Thyroid gland (tissue), 4 donors: Measurements from ENCODE around the gene CCDC194. TPM values are rescaled to one million over a fixed set of nuclear protein-coding genes. Genes with fewer than 3 reads are reported as not detected.

Experiments
- DNase-seq, 2 donors: peaks; one replicate each; pipeline ENCODE4 v3.0.0-alpha.2; 2019
- H3K27ac ChIP-seq, 3 donors: fragments of 200-600 bp; sonication (generic); 1 replicate in 2 of 3; 2 replicates in 1 of 3; pipeline ENCODE4 v1.5.1; 2016 to 2019; ENCODE audit warnings: mild to moderate bottlenecking in 1 of 3, moderate library complexity in 1 of 3
- H3K27me3 ChIP-seq: fragments of 200-600 bp; sonication (generic); one replicate; pipeline ENCODE4 v1.5.1; 2019
- H3K36me3 ChIP-seq, 2 donors: fragments of 200-600 bp; sonication (generic); one replicate each; pipeline ENCODE4 v1.5.1; 2016 to 2019
- H3K4me1 ChIP-seq, 2 donors: fragments of 200-600 bp; sonication (generic); one replicate each; pipeline ENCODE4 v1.5.1; 2017 to 2019
- H3K4me3 ChIP-seq, 3 donors: fragments of 200-600 bp; sonication (generic); replicated peaks in 1 of 3; 1 replicate in 2 of 3; 2 replicates in 1 of 3; pipeline ENCODE4 v1.5.1; 2016; ENCODE audit warnings: mild to moderate bottlenecking in 1 of 3
- H3K9me3 ChIP-seq: fragments of 200-600 bp; sonication (generic); one replicate; pipeline ENCODE4 v1.5.1; 2017
- CTCF ChIP-seq, 6 experiments: fragments of 200-600 bp in 3 of 6; fragments of 450-650 bp in 3 of 6; sonication (generic) in 3 of 6; IDR thresholded peaks; one replicate each; pipeline ENCODE4 v1.5.1; 2016 to 2019; ENCODE audit warnings: antibody characterized with exemption in 6 of 6, mild to moderate bottlenecking in 2 of 6, inconsistent platforms in 1 of 6, moderate library complexity in 1 of 6
- POLR2A ChIP-seq, 2 donors: fragments of 450-650 bp; IDR thresholded peaks; one replicate each; pipeline ENCODE4 v1.6.1; 2017; ENCODE audit warnings: antibody characterized with exemption in 2 of 2, mild to moderate bottlenecking in 2 of 2, moderate library complexity in 1 of 2
- WGBS, 2 donors: methylation state at CpG; one replicate each; pipeline ENCODE4 v1.1.5; 2017; 5-methylcytosine and 5-hydroxymethylcytosine counted together
- intact Hi-C: fragments of 100-400 bp; cut with DNase I; formaldehyde crosslinking; loops from one replicate; pipeline ENCODE4 v1.15.1; 2023
- total RNA-seq, 4 donors: library from RNA; depleted of rRNA; stranded (reverse); fragments of >200 nt; gene quantifications; one replicate each; pipeline ENCODE4 v1.2.3, GENCODE V29; 2016

Gene CCDC194
- total RNA-seq, 4 donors from 2014 or later = not detected

- 55 to 72% methylated on average over 6 of the region's 6 CpGs for WGBS, 2 donors
- no peak overlapping the region for H3K4me3 ChIP-seq
- H3K9me3 ChIP-seq = no peaks in the 10 kb centered on the region
- intact Hi-C loops = no loop called here
- no peaks in the 10 kb centered on the region for H3K36me3 ChIP-seq
- no peaks in the 10 kb centered on the region for H3K27me3 ChIP-seq
- DNase-seq = no peak
- peaks cover 0 to 4% of the 10 kb centered on the region in 2 donors for H3K4me1 ChIP-seq
- TF ChIP-seq CTCF (IDR thresholded peaks at IDR 0.05) (no peak), POLR2A (IDR thresholded peaks at IDR 0.05) (no peak)
- H3K27ac ChIP-seq = no peak overlapping the region
Observed at GRCh38 chr19:17415121-17415520, 21.1 kb upstream of the CCDC194 start.

DNA sequence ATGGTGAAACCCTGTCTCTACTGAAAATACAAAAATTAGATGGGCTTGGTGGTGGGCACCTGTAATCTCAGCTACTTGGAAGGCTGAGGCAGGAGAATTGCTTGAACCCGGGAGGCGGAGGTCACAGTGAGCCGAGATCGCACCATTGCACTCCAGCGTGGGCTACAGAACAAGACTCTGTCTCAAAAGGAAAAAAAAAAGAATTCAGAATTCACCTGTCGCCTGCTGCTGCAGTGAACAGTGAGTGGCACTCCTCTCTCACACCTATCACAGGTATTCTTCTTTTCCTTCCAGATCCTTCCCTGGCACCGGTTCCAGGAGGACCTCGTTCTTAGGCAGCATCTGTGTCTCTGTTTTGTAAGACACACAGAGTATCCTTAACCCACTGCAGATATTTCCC lies 20.1 kb upstream of the CCDC194 start:
- intact Hi-C loops = no loop called here

GRCh38 chr19:17411801-17412200 lies 17.8 kb upstream of the CCDC194 start:
- intact Hi-C loops = no loop called here
- Histone ChIP-seq H3K27ac (no peak overlapping the region), H3K27me3 (no peaks in the 10 kb centered on the region), H3K9me3 (no peaks in the 10 kb centered on the region), H3K4me1 (peaks cover 0 to 2% of the 10 kb centered on the region in 2 donors), H3K36me3 (no peaks in the 10 kb centered on the region), H3K4me3 (no peak overlapping the region)
- 81 to 89% methylated on average over 5 to 11 of the region's 11 CpGs for WGBS, 2 donors
- no peak for TF ChIP-seq POLR2A (IDR thresholded peaks at IDR 0.05)
- no peak for TF ChIP-seq CTCF (IDR thresholded peaks at IDR 0.05)
- DNase-seq = no peak

More for the DNA sequence above, 20.1 kb upstream of the CCDC194 start:
- TF ChIP-seq CTCF (IDR thresholded peaks at IDR 0.05) (no peak), POLR2A (IDR thresholded peaks at IDR 0.05) (no peak)
- Histone ChIP-seq H3K4me3 (no peak overlapping the region), H3K9me3 (no peaks in the 10 kb centered on the region), H3K27ac (no peak overlapping the region), H3K27me3 (no peaks in the 10 kb centered on the region), H3K4me1 (peaks cover 0 to under 1% of the 10 kb centered on the region in 2 donors), H3K36me3 (no peaks in the 10 kb centered on the region)
- DNase-seq = no peak
- WGBS, 2 donors = 88 to 91% methylated on average over 8 of the region's 8 CpGs

GRCh38 chr19:17409990-17410389 lies 16.0 kb upstream of the CCDC194 start:
- Histone ChIP-seq H3K9me3 (no peaks in the 10 kb centered on the region), H3K27ac (no peak overlapping the region), H3K36me3 (no peaks in the 10 kb centered on the region), H3K4me3 (no peak overlapping the region), H3K4me1 (peaks cover 0 to 13% of the 10 kb centered on the region in 2 donors), H3K27me3 (no peaks in the 10 kb centered on the region)
- TF ChIP-seq CTCF (IDR thresholded peaks at IDR 0.05) (no peak), POLR2A (IDR thresholded peaks at IDR 0.05) (no peak)
- intact Hi-C loops = no loop called here
- WGBS, 2 donors = 90 to 96% methylated on average over 9 of the region's 9 CpGs
- DNase-seq = no peak

DNA sequence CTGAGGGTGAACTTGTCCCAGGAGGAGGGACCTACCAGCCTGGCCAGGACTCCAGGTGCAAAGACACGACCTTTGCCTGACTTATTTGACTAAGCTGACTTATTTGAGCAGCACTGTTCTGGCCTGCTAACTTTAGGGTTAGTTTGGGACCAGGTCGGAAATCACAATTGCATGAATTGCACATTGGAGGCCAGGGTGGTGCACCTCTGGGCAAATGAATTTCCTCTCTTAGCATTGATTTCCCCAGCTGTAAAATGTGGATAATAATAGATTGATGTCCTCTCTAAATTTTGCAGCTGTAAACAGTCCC lies 12.8 kb upstream of the CCDC194 start:
- no peak for TF ChIP-seq CTCF (IDR thresholded peaks at IDR 0.05)
- TF ChIP-seq POLR2A (IDR thresholded peaks at IDR 0.05) = no peak
- Histone ChIP-seq H3K27ac (peak overlapping the region in 2 of 3 donors; percentile 74 to 83), H3K27me3 (no peaks in the 10 kb centered on the region)

More for the DNA sequence above, 12.8 kb upstream of the CCDC194 start:
- DNase-seq = no peak
- 63 to 75% methylated on average over 2 of the region's 2 CpGs for WGBS, 2 donors
- no peaks in the 10 kb centered on the region for H3K9me3 ChIP-seq
- intact Hi-C loops = no loop called here
- no peaks in the 10 kb centered on the region for H3K36me3 ChIP-seq
- peak overlapping the region in 1 of 3 donors; percentile 24 for H3K4me3 ChIP-seq
- H3K4me1 ChIP-seq = peaks cover 0 to 13% of the 10 kb centered on the region in 2 donors
